ENCODE measurements around the gene PAMR1.
A peak's percentile ranks its signal among the peaks of the same experiment; 100 is the strongest.
"Not testable (repeated sequence)": the region's sequence is repeated elsewhere in the genome, so short reads cannot be mapped to it uniquely, and the experiment has no call there.

PAMR1 gene

DNA sequence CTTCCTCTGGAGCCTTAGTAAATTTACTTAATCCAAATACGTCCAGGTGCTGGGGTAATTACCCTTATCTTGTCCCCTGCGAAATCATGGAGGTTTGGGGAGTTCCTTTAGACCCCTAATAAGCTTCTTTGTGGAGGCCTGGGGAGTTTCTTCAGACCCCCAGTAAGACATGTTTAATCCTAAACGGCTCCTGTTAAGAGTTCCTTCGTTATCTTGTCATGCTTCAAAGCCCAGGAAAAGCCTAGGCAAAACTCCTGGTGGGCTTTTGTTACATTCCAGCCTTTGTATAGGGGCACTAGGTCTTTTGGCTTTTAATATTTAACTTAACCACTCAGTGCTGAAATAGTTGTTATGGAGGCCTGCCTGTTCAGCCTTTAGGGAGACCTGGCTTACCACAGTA is 18.1 kb upstream of the PAMR1 start:
- no peak for DNase-seq

DNA sequence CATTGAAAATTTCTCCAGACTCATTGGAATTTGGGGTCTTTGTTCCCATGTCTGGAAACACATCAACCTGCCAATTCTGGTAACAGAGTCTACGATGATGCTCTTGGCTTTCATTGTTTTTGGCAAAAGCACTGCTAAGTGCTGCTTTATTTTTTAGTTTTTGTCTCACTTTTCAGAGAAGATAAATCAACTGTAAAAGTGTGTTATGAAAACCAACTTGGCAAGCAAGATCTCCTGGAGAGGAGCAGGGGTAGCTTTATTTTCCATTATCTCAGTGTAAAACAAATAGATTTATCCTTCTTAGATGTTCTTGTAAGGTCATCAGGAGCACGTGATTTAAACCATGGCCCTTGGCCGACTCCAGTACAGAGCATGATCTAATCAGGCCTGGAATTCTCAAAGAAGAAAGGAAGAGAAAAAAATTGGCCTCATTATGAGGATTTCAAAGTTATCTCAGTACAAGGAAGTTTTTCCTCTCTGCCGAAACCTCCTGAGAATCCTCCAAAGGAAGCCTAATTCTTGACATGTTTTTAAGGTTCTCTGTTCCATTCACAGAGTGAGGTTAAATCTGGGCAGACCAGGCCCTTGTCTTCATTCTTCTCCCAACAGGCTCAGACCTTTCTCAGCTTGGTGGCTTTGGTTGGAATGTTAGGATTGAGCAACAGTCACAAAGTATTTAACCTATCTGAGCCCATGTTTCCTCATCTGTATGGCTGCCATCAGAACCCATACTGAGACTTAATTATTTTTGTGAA is 16.4 kb upstream of the PAMR1 start:
- DNase-seq, result no peak

GRCh38 chr11:35540526-35540925 is 15.1 kb upstream of the PAMR1 start:
- peak; percentile 27 for DNase-seq

DNA sequence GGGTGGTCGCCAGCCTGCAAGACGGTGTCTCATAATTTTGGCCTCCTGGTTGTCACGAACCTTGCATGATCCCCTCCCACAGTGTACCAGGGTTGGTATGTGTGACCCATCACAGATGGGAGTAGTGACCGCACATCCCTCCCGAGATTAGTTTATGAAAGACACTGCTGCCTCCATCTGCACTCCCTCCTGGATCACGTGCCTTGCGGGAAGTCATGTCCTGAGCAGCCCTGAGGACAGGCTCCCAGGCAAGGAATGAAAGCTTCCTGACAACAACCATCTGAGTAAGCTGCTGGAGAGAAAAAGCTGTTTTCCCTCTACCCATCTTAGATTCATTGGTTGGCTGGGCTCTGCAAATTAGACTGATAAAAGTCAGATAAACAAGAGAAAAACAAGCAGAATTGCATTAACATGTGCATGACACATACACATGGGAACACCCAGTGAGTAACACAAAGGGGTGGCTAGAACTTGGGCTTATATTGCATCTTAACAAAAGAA is 14.4 kb upstream of the PAMR1 start:
- DNase-seq, result no peak

DNA sequence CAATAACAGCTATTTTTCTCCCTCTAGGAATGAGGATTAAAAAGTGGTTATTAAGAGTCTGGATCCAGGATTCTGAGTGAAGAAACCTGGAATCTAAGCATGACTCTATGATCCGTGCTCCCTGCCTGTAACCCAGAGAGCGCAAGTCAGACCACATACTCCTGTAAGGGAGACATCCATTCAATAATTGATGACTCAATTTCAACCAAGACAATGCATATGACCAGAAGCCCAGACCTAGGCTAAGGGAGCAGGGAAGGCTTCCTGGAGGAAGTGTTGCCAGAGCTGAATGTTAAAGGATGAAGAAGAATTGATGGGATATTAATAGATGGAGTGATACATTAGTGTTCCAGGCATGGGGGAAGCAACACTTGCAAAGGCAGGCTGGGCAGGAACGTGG is 13.8 kb upstream of the PAMR1 start:
- DNase-seq, result no peak

DNA sequence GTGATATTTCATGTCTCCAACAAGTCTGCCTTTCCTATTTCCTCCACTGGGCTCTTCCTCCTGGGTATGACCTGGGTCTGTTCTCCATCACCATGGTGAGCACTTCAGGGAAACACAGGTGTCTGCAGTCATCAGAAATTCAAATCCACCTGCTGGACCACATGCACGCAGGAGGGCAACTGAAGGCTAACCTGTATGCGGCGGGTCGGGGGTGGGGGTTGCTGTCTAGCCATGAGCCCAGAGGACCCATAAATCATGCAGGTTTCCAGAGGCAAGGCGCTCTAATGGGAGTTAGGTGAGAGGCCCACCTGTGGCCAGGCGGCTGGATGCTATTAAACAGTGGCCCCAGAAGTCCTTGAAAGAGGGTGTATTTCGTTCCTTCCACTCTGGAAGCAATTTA is 11.1 kb upstream of the PAMR1 start:
- no peak for DNase-seq

DNA sequence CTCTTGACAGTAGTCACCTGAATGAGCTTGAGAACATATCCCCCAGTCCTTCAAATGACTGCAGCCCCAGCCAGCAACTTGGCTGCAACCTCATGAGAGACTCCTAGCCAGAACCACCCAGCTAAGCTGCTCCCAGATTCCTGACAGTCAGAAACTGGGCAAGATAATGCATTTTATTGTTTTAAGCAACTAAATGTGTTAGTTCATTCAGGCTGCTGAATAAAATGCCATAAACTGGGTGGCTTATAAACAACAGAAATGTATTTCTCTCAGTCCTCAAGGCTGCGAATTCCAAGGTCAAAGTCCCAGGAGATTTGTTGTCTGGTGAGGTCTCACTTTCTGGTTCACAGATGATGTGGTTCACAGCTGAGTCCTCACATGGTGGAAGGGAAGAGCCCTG is 5.8 kb upstream of the PAMR1 start:
- no peak for DNase-seq

DNA sequence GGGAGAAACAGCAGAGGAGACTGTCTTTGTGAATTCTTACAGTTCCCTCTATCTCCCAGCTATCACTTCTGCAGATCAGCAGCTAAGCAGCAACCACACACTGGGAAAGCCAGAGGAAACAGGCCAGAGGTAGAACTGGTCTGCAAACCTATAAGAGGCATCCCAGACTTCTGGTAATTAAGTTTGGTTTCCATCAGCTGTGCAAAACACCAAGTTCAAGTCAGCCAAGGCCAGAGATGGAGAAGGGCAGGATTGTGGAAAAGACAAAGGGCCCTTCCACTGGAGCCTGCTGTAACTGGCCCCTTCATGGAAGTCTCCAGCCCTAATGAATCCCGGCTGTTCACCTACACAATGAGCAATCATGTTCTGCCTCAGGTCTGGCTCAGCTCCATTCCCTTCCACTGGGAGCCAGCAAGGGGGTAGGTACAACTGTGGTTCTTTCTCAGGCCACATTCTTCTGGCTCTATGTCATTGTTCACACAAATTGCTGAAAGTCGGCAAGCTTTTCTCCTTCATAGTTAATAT is 4.6 kb upstream of the PAMR1 start:
- DNase-seq, result no peak

GRCh38 chr11:35526370-35526792 is 965 bp upstream of the PAMR1 start:
- peak; percentile 1 for DNase-seq

DNA sequence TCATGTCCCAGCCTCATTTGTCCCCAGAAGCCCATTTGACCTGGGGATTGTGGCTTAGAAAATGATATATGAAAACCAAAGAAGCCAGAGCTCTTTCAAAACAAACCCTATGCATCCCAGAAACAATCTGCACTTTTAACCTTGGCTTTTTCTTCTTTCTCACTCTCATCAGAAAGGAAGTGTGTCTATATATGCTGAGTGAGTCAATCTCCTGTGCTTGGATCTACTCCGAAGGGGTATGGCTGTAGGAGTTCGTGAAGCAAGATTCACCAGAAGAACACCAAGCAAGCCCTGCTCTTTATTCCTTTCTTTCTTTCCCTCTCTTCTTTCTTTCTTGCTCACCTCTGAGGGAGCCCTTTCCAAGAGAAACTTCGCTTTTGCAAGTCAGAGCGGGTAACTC is 636 bp downstream of the PAMR1 start:
- DNase-seq, result no peak

- DNase-seq, result no peak
Observed at GRCh38 chr11:35523861-35524260, 1.6 kb downstream of the PAMR1 start.

- no peak for DNase-seq
Observed at GRCh38 chr11:35523331-35523768, 2.1 kb downstream of the PAMR1 start.

GRCh38 chr11:35522091-35522490 is 3.3 kb downstream of the PAMR1 start:
- DNase-seq, result not testable (repeated sequence)

DNA sequence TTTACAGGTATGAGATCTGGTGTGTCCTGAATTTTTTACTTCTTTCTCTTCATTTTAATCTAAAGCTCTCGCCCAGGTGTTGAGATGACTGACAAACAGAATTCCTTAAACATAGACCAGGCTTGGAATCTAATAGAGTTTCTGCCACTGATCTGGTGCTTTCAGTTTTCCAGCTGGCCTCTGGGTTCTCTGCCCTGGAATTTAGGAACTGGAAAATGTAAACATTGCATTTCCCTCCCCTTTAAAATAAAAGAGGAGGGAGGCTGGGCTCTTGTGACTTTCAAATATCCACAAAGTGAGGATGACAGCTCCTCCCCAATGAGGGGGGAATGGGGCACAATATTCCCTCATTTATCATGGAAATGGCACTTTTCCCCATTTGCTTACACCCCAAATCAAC is 5.0 kb downstream of the PAMR1 start:
- DNase-seq, result no peak

DNA sequence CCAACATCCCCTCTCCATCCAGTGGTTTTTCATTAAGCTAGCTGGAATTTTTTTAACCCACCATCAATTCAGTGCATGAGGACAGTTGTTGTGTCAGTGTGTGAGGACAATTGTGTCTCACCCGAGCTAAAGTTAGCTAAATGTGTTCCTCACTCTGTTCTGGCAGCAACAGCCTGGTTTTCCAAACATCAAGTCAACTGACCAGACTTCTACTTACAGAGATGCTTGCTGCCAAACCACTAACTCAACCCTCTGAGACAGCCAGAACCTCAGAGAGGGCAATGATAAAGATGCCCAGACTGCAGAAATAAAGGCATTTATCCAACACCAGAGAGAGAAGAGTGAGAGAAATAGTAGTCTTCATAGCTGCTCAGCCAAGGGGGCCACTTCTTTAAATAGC is 6.7 kb downstream of the PAMR1 start:
- no peak for DNase-seq

DNA sequence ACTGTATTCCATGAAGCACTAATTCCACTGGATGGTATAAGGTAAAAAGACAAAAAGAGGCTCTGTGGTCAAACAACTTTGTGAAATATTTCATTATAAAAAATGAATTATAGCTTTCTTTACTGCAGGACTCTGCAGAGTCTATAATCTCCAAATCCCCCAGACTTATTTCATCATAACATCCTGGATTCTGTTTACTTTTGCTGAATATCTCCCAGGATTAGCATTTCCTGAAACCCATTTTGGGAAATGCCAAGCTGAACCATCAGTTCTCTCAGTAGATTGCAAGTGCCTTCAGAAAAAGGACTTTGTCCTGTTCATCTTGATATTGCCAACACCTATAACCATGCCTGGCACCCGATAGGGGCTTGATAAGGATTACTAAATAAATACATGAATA is 7.9 kb downstream of the PAMR1 start:
- no peak for DNase-seq

DNA sequence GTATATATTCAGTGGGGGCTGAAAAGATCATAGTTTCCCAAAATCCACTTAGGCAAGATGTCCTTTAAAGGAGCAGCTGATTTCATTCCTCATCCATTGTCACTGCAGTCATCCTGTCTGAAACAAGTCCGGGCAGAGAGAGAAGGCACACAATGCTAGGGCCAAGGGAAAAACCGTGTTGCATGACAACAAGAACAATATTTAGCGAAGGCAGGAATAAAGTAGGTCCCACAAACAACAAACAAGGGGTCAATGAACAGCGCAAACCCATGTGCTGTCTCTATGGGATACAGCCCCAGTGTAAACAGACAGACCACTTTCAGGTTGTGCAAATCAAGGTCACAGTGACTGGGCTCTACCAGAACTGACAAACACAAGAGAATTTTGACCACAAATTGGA is 9.0 kb downstream of the PAMR1 start:
- DNase-seq, result no peak

DNA sequence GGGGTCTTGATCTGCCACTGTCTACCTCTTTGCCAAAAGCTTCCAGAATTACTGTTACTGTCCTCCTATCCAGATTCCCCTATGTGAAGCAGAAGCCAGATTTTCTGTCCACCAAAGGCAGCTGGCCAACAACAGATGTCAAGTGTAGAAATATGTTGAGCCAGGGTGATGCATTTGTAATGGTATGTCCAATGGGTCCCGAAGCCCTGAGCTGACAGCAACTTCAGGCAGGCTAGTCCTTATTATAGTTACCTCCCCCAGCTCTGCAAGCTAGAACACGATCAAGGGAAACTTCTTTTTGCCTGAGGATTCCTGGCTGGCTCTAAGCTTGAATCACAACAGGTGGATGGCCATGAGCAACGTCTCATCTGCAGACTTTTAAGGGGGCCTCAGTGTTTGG is 10.2 kb downstream of the PAMR1 start:
- no peak for DNase-seq

DNA sequence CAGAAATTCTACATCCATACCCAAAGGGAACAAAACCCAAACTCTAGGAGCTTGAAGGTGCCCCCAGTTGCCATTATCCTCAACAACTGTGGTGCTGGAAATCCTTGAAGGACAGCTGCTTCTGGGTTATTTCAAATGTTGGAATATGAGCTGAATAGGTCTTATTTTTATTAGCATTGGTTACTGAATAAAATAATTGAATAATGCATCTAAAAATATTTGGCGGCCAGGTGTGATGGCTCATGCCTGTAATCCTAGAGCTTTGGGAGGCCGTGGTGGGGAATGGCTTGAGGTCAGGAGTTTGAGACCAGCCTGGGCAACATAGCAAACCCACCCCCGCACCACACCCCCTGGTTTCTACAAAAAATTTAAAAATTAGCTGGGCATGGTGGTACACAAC is 10.9 kb downstream of the PAMR1 start:
- no peak for DNase-seq

- DNase-seq, result no peak
Observed at GRCh38 chr11:35511666-35512065, 13.8 kb downstream of the PAMR1 start.

DNA sequence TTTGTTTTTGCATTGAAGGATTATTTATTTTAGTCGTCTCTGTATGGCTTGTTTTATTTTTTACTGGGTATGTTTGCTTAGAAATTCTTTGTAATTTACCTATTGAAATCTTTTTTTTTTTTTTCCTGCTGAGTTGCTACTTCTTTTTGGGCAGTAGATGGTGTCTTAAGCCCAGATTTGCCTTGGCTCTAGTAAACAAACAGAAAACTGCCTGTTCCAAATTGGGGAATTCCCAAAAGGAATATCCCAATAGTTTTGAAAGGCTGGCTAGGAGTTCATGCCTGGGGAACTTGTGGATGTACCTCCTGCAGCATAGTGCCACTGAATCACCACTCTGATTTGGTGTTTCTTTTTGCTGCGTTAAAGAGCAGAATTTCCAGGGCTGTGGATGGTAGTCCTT is 17.7 kb downstream of the PAMR1 start:
- DNase-seq, result no peak

- DNase-seq, result no peak
Observed at GRCh38 chr11:35501776-35502175, 23.6 kb downstream of the PAMR1 start.

GRCh38 chr11:35500744-35501143 is 24.7 kb downstream of the PAMR1 start:
- DNase-seq, result no peak

DNA sequence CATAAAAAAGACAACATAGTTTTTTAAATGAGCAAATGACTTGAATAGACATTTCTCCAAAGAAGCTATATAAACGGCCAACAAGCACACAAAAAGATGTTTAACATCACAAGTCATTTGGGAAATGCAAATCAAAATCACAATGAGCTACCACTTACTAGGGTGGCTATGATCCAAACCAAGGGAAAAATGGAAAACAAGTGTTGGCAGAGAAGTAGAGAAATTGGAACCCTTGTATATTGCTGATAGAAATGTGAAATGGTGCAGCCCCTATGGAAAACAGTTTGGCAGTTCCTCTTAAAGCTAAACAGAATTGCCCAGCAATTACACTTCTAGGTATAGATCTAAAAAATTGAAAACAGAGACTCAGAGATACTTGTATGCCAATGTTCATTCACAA is 29.0 kb downstream of the PAMR1 start:
- DNase-seq, result no peak

DNA sequence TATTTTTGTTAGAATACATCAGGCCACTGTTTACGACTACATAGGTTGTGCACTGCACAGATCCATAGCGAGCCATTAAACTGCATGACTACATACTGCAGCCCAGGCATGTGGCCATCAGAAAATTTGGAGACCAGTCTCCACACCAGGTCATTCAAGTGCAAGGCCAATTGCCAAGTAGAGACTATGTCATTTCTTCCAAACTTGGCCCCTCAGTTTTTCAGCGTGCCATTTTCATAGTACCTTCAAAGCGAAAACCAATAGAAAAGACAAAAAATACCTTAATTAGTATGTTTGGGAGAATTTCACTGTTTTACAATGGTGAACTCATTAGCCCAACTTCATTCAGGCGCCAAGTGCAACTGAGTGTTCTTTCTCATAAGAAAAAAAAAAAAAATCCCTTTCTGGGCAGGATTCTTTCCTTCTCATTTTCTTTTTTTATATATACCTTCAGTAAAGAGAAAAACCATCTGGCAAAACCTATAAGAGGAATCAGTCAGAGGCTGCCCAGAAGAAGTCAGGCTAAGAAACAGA is 30.4 kb downstream of the PAMR1 start:
- no peak for DNase-seq

Measured in hematopoietic multipotent progenitor cell treated with erythropoietin and hydrocortisone succinate and interleukin-3 and kit ligand, for 6 days (in vitro differentiated cells).